ENCODE measurements around the gene FXYD2.
A peak's percentile ranks its signal among the peaks of the same experiment; 100 is the strongest.

The FXYD2 gene

GRCh38 chr11:117822074-117823033 is 2.2 kb downstream of the FXYD2 start:
- no peaks in the 10 kb centered on the region for H3K9me2 ChIP-seq (replicated peaks; ENCODE audit: control insufficient read depth, low read length)
- no peak overlapping the region for H3K4me3 ChIP-seq (ENCODE audit: low read length)
- H3K27ac ChIP-seq (ENCODE audit: low read depth, low read length) = no peak overlapping the region
- H3K36me3 ChIP-seq (ENCODE audit: control insufficient read depth, low read length) = no peaks in the 10 kb centered on the region
- peaks cover 13% of the 10 kb centered on the region for H3K27me3 ChIP-seq (ENCODE audit: control insufficient read depth, low read length)
- H3K4me2 ChIP-seq (ENCODE audit: low read length) = no peak overlapping the region
- no peaks in the 10 kb centered on the region for H4K20me1 ChIP-seq (ENCODE audit: control insufficient read depth, insufficient read depth, low read depth, low read length)
- H3K4me1 ChIP-seq (ENCODE audit: control insufficient read depth, low read length) = peaks cover 8% of the 10 kb centered on the region
- no peaks in the 10 kb centered on the region for H3K79me2 ChIP-seq (ENCODE audit: control insufficient read depth, low read length)
- peak; percentile 73 for TF ChIP-seq CTCF (IDR thresholded peaks at IDR 0.05; ENCODE audit: low read depth, low read length, poor library complexity, severe bottlenecking)
- no peak for TF ChIP-seq EZH2phosphoT487 (IDR thresholded peaks at IDR 0.05; ENCODE audit: borderline replicate concordance, low read length)
- no peaks in the 10 kb centered on the region for H3F3A ChIP-seq (ENCODE audit: control insufficient read depth, insufficient read depth)
- H3K9me3 ChIP-seq (ENCODE audit: control insufficient read depth, insufficient read depth, low read length) = no peaks in the 10 kb centered on the region

- Histone ChIP-seq H3K4me2 (ENCODE audit: low read length) (no peak overlapping the region), H3K9me2 (replicated peaks; ENCODE audit: control insufficient read depth, low read length) (no peaks in the 10 kb centered on the region), H4K20me1 (ENCODE audit: control insufficient read depth, insufficient read depth, low read depth, low read length) (no peaks in the 10 kb centered on the region), H3F3A (ENCODE audit: control insufficient read depth, insufficient read depth) (no peaks in the 10 kb centered on the region), H3K27ac (ENCODE audit: low read depth, low read length) (no peak overlapping the region), H3K4me1 (ENCODE audit: control insufficient read depth, low read length) (peaks cover 15% of the 10 kb centered on the region), H3K9me3 (ENCODE audit: control insufficient read depth, insufficient read depth, low read length) (no peaks in the 10 kb centered on the region), H3K4me3 (ENCODE audit: low read length) (no peak overlapping the region), H3K79me2 (ENCODE audit: control insufficient read depth, low read length) (no peaks in the 10 kb centered on the region), H3K27me3 (ENCODE audit: control insufficient read depth, low read length) (peaks cover 12% of the 10 kb centered on the region), H3K36me3 (ENCODE audit: control insufficient read depth, low read length) (no peaks in the 10 kb centered on the region)
- no peak for TF ChIP-seq EZH2phosphoT487 (IDR thresholded peaks at IDR 0.05; ENCODE audit: borderline replicate concordance, low read length)
- TF ChIP-seq CTCF (IDR thresholded peaks at IDR 0.05; ENCODE audit: low read depth, low read length, poor library complexity, severe bottlenecking) = no peak
These were observed 3.1 kb downstream of the FXYD2 start for GRCh38 chr11:117821431-117821830.

- Histone ChIP-seq H3K9me2 (replicated peaks; ENCODE audit: control insufficient read depth, low read length) (no peaks in the 10 kb centered on the region), H3K36me3 (ENCODE audit: control insufficient read depth, low read length) (no peaks in the 10 kb centered on the region), H3K4me2 (ENCODE audit: low read length) (no peak overlapping the region), H3K27ac (ENCODE audit: low read depth, low read length) (no peak overlapping the region), H3K4me3 (ENCODE audit: low read length) (no peak overlapping the region), H4K20me1 (ENCODE audit: control insufficient read depth, insufficient read depth, low read depth, low read length) (no peaks in the 10 kb centered on the region), H3K27me3 (ENCODE audit: control insufficient read depth, low read length) (peaks cover 8% of the 10 kb centered on the region), H3K4me1 (ENCODE audit: control insufficient read depth, low read length) (peaks cover 24% of the 10 kb centered on the region), H3K9me3 (ENCODE audit: control insufficient read depth, insufficient read depth, low read length) (no peaks in the 10 kb centered on the region), H3K79me2 (ENCODE audit: control insufficient read depth, low read length) (no peaks in the 10 kb centered on the region), H3F3A (ENCODE audit: control insufficient read depth, insufficient read depth) (no peaks in the 10 kb centered on the region)
- TF ChIP-seq EZH2phosphoT487 (IDR thresholded peaks at IDR 0.05; ENCODE audit: borderline replicate concordance, low read length) (no peak), CTCF (IDR thresholded peaks at IDR 0.05; ENCODE audit: low read depth, low read length, poor library complexity, severe bottlenecking) (no peak)
These were observed 4.0 kb downstream of the FXYD2 start for GRCh38 chr11:117820516-117820915.
